ENCODE measurements around the gene SLC35A5.

SLC35A5 gene

DNA sequence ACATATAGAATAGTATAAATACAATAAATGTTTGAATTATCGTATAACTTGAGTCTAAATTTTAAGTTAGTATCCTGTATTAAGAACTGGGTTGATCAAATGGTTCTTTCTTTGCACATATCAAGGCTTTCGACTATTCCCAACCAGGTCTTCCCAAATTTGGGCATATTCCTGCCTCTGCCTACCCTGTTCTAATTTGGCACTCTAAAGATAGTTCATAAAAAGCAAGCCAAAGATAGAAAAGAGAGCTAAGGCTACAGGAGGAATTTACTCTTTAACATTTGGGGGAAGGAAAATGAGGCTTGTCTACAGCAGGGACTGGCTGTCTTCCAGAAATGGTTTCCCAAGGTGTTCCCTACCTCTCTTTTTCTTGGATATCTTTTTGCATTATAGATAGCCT is 36.1 kb downstream of the SLC35A5 start:
- no peak overlapping the region for H3K4me3 Mint-ChIP-seq
- peaks cover 32% of the 10 kb centered on the region for H3K36me3 Mint-ChIP-seq (ENCODE audit: low read depth)
- DNase-seq, result no peak
- no peak overlapping the region for H3K27ac Mint-ChIP-seq
- H3K4me1 Mint-ChIP-seq (ENCODE audit: low read depth), result peaks cover 13% of the 10 kb centered on the region
- H3K9me3 Mint-ChIP-seq, result no peaks in the 10 kb centered on the region
- no peaks in the 10 kb centered on the region for H3K27me3 Mint-ChIP-seq

DNA sequence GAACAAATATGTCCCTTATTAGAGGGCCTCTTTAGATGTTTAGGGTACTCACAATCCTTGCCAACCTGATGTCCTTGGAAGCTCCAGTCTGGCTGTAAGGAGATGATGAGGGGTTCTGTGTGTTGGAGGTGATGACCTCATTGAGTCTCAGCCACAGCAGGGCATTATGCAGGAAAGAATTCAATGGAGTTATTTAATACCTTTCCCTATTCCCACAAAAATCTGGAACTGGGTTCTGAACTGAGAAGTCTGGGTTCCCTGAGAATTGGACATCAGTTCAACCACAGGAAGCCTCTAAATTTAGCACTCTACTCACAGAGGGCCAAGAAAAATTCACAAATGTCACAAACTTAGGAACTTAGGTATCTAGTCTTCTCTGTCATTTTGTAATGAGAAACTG is 36.9 kb downstream of the SLC35A5 start:
- no peak for DNase-seq
- H3K4me3 Mint-ChIP-seq, result no peak overlapping the region
- peaks cover 14% of the 10 kb centered on the region for H3K4me1 Mint-ChIP-seq (ENCODE audit: low read depth)

DNA sequence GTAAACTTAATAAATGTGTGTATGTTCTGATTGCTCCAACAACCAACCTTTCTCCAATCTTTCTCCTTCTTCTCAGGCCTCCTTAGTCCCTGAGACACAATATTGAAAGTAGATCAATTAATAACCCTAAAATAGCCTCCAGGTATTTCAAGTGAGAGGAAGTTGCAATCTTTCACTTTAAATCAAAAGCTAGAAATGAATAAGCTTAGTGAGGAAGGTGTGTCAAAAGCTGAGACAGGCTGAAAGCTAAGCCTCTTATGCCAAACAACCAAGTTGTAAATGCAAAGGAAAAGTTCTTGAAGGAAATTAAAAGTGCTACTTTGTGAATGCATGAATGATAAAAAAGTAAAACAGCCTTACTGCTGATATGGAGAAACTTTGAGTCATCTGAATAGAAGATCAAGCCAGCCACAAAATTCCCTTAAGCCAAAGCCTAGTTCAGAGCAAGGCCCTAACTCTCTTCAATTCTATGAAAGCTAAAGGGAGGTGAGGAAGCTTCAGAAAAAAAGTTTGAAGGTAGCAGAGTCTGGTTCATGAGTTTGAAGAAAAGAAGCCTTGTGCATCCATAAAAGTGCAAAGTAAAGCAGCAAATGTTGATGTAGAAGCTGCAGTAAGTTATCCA is 40.5 kb downstream of the SLC35A5 start:
- peaks cover 24% of the 10 kb centered on the region for H3K4me1 Mint-ChIP-seq (ENCODE audit: low read depth)
- H3K36me3 Mint-ChIP-seq (ENCODE audit: low read depth), result peaks cover 7% of the 10 kb centered on the region
- no peaks in the 10 kb centered on the region for H3K27me3 Mint-ChIP-seq
- DNase-seq, result no peak
- no peaks in the 10 kb centered on the region for H3K9me3 Mint-ChIP-seq
- no peak overlapping the region for H3K4me3 Mint-ChIP-seq
- peak overlapping the region; percentile 53 for H3K27ac Mint-ChIP-seq

More for the DNA sequence above, 36.9 kb downstream of the SLC35A5 start:
- no peaks in the 10 kb centered on the region for H3K9me3 Mint-ChIP-seq
- H3K27me3 Mint-ChIP-seq, result no peaks in the 10 kb centered on the region
- no peak overlapping the region for H3K27ac Mint-ChIP-seq
- H3K36me3 Mint-ChIP-seq (ENCODE audit: low read depth), result peaks cover 26% of the 10 kb centered on the region

DNA sequence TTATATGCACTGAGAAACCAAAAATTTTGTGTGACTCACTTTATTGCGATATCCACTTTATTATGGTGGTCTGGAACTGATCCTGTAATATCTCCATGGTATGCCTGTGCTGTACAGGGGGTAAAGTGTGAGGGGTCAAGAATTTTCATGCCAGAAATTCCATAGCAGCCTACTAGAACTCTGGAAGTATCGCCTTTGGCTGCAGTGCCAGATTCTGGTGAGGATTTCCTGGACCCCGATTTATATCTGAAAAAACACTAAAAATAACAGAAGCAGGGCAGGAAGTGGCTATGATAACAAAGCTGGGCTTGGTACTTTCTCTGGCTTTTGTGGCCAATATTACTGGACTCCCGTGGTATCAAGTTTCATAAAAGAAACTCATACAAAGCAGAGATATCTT is 42.7 kb downstream of the SLC35A5 start:
- H3K36me3 Mint-ChIP-seq (ENCODE audit: low read depth), result no peaks in the 10 kb centered on the region
- H3K4me1 Mint-ChIP-seq (ENCODE audit: low read depth), result peaks cover 24% of the 10 kb centered on the region
- H3K27ac Mint-ChIP-seq, result no peak overlapping the region
- no peaks in the 10 kb centered on the region for H3K9me3 Mint-ChIP-seq
- no peak overlapping the region for H3K4me3 Mint-ChIP-seq
- no peak for DNase-seq
- peaks cover 4% of the 10 kb centered on the region for H3K27me3 Mint-ChIP-seq

DNA sequence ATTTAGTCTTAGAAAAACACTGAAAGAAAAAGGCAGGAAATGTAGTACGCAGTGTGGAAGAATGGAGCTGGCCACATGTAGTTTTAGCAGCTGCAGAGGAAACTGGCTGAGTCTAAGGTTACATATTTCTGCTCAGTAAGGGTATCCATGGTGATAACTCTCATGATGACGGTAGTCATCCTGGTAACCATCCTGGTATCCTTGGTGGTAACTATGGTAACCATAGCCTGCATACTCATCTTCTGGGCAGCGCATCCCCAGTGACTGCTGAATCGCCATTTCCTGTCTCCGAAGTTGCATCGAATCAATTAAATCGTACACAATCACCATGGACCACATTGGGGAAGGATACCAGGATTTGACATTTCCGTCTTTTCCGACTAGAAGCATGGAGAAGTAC is 43.4 kb downstream of the SLC35A5 start:
- H3K9me3 Mint-ChIP-seq, result no peaks in the 10 kb centered on the region
- H3K27ac Mint-ChIP-seq, result no peak overlapping the region
- H3K36me3 Mint-ChIP-seq (ENCODE audit: low read depth), result no peaks in the 10 kb centered on the region
- no peak overlapping the region for H3K4me3 Mint-ChIP-seq
- DNase-seq, result no peak
- H3K27me3 Mint-ChIP-seq, result peaks cover 4% of the 10 kb centered on the region
- H3K4me1 Mint-ChIP-seq (ENCODE audit: low read depth), result peaks cover 24% of the 10 kb centered on the region

DNA sequence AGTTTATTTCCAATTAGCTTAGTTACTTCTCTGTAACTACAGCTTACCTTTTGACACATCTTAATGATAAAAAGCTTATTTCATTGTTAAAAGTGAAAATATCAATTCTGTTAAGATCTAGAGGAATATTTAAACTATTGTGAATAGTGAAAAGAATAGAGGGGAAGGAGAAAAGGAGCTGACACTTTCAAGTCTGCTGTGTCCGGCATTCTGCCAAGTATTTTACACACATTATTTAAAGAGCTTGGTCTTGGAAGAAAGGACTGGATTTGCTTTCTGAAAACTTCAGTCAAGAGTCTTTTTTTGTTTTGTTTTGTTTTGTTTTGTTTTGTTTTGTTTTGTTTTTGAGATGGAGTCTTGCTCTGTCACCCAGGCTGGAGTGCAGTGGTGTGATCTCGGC is 44.3 kb downstream of the SLC35A5 start:
- Mint-ChIP-seq H3K4me3 (no peak overlapping the region), H3K27me3 (peaks cover 4% of the 10 kb centered on the region), H3K27ac (no peak overlapping the region), H3K4me1 (ENCODE audit: low read depth) (peaks cover 24% of the 10 kb centered on the region), H3K9me3 (no peaks in the 10 kb centered on the region), H3K36me3 (ENCODE audit: low read depth) (no peaks in the 10 kb centered on the region)
- DNase-seq, result no peak

DNA sequence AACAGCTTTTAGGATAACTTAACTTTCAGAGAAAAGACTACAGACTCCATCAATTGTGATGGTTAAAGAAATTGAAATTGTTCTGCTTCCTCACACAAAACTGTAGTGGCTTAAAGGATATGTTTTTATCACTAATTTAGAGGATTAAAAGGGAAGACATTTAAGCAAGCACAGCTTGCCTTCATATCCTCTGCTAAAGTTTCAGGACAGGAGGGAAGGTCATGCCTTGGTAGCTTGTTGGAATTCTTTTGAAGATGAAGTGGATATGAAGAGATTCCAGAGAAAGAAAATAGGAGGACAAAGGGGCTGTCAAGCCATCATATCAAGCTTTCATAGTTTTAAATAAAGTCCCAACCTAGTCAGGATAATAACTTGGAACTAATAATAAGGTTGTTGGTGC is 46.0 kb downstream of the SLC35A5 start:
- Mint-ChIP-seq H3K4me3 (no peak overlapping the region), H3K9me3 (no peaks in the 10 kb centered on the region), H3K4me1 (ENCODE audit: low read depth) (peaks cover 12% of the 10 kb centered on the region), H3K27ac (no peak overlapping the region), H3K36me3 (ENCODE audit: low read depth) (no peaks in the 10 kb centered on the region), H3K27me3 (peaks cover 8% of the 10 kb centered on the region)
- DNase-seq, result no peak

DNA sequence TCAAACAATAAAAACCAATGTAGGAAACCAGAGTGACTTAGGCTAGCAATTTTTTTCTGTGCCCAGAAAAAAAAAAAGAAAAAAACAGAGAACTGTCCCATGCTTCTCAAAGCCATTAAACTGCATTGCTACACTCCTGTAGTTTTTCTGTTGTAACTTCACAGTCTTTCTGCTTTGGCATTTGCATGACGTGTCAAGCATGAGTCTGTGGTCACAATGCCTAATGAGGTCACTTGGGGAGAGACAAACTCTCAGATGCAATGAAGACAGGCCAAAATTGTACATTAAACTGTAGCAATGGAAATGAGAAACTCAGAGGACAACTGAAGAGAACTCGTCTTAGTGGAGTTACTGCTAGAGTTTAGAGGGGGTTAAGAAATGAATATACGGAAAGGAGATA is 48.3 kb downstream of the SLC35A5 start:
- Mint-ChIP-seq H3K4me3 (no peak overlapping the region), H3K27ac (no peak overlapping the region), H3K36me3 (ENCODE audit: low read depth) (no peaks in the 10 kb centered on the region), H3K4me1 (ENCODE audit: low read depth) (peaks cover 5% of the 10 kb centered on the region), H3K9me3 (no peaks in the 10 kb centered on the region), H3K27me3 (peaks cover 8% of the 10 kb centered on the region)
- no peak for DNase-seq

DNA sequence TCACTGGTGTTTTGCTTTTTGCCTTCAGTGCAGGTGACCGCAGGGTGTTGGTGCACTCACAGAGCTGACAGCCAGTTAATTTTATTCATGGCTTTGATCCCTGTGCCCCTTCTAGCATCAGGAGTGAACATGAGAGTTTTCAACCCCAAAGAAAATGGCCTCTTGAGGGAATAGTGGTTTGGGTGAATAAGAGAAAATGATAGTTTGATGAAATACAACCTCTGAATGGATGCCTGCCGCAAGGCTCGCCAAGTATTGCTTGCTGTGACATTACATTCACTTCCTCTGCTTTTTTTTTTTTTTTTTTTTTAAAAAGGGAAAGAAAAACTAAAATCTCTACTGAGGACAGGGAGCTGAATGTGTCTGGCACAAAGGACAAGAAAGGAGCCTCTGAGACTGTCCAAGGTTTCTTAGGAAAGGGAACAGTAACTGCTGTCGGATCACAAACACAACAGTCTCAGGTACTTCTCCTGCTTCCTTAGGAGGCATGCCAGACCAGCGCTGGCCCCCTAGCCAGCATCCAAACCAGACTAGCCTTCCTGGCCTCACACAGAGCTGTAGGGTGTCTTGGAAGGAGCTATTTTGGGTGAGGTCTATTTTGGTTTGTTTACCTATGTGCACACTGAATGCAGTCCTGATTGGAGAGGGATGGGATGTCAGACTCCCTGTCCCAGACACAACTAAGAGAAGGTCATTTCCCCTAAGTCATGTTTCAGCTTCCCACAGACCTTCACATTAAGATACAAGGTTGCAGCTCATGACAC is 50.1 kb downstream of the SLC35A5 start:
- Mint-ChIP-seq H3K36me3 (ENCODE audit: low read depth) (no peaks in the 10 kb centered on the region), H3K27ac (no peak overlapping the region), H3K4me1 (ENCODE audit: low read depth) (no peaks in the 10 kb centered on the region), H3K9me3 (no peaks in the 10 kb centered on the region), H3K27me3 (peaks cover 8% of the 10 kb centered on the region), H3K4me3 (no peak overlapping the region)
- no peak for DNase-seq

DNA sequence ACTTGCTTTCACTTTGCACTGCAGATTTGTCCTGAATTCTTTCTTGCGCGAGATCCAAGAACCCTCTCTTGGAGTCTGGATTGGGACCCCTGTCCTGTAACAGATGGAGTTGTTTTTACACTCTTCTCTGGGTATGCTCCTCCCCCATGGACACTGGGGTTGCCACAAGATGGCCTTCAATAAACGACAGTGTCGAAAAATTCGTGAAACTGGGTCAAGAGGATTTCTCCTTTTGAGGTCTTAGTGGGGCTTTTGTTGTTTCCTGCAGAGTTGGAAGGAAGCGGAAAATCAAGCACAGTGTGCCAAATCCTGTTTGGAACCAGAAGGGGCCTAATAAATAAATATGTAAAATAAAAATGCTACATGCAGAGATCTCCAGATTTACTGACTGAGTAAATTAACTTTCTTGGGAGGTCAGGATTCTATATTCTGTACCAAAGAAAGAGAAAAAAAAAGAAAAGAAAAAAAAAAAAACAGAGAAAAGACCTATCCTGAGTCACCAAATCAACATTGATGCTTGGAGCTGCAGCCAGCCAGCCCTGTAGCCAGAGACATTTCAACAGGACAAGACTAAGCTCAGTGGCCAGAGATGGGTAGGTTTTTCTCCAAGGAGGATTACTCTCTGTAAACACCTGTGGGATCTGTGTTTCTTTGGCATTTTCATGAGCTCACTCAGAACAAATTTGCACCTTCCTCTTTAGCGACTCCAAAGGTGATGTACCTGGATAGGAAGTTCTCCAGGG is 54.3 kb downstream of the SLC35A5 start:
- Mint-ChIP-seq H3K36me3 (ENCODE audit: low read depth) (no peaks in the 10 kb centered on the region), H3K4me1 (ENCODE audit: low read depth) (no peaks in the 10 kb centered on the region), H3K27me3 (peaks cover 4% of the 10 kb centered on the region), H3K9me3 (no peaks in the 10 kb centered on the region), H3K27ac (no peak overlapping the region), H3K4me3 (no peak overlapping the region)
- no peak for DNase-seq

DNA sequence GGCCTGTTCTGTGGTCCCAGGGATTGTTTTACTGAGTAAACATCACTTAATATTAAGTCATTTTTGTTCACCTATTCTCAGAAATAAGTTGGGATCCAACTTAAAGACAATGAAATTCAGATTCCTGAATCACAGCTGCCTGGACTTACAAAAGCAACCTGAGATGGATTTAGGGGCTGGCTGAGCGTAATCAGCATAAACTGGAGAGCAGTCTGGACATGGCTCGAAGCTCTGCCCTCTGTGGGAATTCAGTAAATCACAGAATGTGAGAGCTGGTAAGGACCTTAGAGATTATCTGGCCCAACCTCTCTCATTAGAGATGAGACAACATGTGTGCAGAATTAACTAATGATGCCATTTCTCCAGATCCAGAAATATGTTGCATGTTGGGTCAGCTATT is 55.4 kb downstream of the SLC35A5 start:
- Mint-ChIP-seq H3K36me3 (ENCODE audit: low read depth) (no peaks in the 10 kb centered on the region), H3K27me3 (peaks cover 4% of the 10 kb centered on the region), H3K4me3 (no peak overlapping the region), H3K27ac (no peak overlapping the region), H3K4me1 (ENCODE audit: low read depth) (no peaks in the 10 kb centered on the region), H3K9me3 (no peaks in the 10 kb centered on the region)
- no peak for DNase-seq

DNA sequence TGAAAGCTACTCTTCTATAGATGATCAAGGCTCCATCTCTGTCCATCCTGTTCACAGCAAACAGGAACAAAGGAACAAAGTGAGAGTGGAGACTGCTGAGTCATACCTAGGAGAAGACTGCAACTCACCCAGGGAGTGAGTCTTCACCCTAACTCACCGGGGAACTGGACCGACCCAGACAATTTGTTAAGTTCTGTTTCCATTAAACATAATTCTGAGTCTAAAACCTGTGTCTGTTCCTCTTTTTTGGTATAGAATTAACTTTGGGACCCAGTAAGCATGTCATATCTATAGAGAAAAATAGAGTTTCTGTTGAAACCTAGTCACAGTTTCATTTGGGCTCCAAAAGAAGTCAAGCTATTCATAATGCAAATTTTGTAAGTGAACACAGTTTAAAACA is 57.5 kb downstream of the SLC35A5 start:
- no peak for DNase-seq
- H3K27ac Mint-ChIP-seq, result no peak overlapping the region
- no peaks in the 10 kb centered on the region for H3K4me1 Mint-ChIP-seq (ENCODE audit: low read depth)
- no peaks in the 10 kb centered on the region for H3K36me3 Mint-ChIP-seq (ENCODE audit: low read depth)
- peaks cover 12% of the 10 kb centered on the region for H3K27me3 Mint-ChIP-seq
- H3K9me3 Mint-ChIP-seq, result no peaks in the 10 kb centered on the region
- H3K4me3 Mint-ChIP-seq, result no peak overlapping the region

DNA sequence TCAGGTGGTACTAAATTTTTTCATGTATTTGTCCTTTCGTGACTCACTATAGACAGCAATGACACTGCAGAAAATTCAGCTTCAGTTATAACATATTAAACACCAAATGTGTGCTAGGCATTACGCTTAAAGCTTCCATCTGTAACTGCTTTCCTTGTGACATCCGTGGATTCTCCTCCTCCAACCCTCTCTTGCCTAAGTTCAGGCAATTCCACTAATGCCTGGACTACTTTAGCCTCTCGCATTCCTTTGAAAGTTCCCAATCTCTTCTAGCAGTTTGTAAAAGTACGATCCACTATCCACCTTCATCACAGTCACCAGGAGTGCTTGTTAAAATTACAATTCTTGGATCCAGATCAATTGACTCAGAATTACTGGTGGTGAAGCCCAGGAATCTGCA is 61.4 kb downstream of the SLC35A5 start:
- no peak overlapping the region for H3K27ac Mint-ChIP-seq
- H3K4me1 Mint-ChIP-seq (ENCODE audit: low read depth), result no peaks in the 10 kb centered on the region

DNA sequence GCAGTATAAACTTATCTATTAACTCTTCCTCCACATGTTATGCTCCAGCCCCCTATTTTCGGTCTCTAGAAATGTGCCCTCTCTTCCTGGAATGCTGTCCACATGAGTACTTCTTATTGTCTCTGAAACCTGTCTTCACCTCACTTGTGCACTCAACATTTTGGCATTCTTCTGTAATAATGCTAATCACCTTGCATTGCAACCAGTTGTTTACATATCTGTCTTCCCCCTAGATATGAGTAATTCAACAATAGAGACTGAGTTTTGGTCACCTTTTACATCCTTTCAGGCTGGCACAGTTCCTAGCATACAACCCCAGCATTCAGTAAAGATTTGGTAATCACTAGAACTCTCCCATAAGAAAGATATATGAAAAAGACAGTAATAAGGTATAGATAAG is 61.9 kb downstream of the SLC35A5 start:
- peaks cover 14% of the 10 kb centered on the region for H3K27me3 Mint-ChIP-seq
- H3K27ac Mint-ChIP-seq, result no peak overlapping the region
- no peaks in the 10 kb centered on the region for H3K36me3 Mint-ChIP-seq (ENCODE audit: low read depth)
- no peak for DNase-seq
- H3K9me3 Mint-ChIP-seq, result no peaks in the 10 kb centered on the region
- no peak overlapping the region for H3K4me3 Mint-ChIP-seq
- H3K4me1 Mint-ChIP-seq (ENCODE audit: low read depth), result no peaks in the 10 kb centered on the region

More for the DNA sequence above, 61.4 kb downstream of the SLC35A5 start:
- Mint-ChIP-seq H3K36me3 (ENCODE audit: low read depth) (no peaks in the 10 kb centered on the region), H3K4me3 (no peak overlapping the region), H3K27me3 (peaks cover 14% of the 10 kb centered on the region), H3K9me3 (no peaks in the 10 kb centered on the region)
- DNase-seq, result no peak

DNA sequence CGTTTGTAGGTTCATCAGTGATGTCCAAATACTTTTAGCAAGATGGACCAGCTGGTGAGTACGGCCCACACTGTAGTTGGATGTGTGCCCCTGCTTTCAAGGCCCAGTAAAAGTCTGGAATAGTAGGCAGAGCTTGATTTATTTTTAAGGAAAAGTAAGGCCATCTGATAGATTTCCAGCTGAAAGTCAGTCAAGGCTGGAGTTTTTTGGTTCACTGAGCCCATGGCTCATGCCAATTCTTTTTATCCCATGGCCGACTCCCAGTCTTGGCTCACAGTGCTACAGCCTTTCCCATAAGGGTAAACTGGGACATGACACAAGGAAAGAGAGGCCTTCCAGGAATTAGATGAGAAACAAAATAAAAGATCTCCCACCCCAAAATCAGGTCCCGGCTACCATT is 65.6 kb downstream of the SLC35A5 start:
- H3K27ac Mint-ChIP-seq, result no peak overlapping the region
- no peak overlapping the region for H3K4me3 Mint-ChIP-seq
- H3K27me3 Mint-ChIP-seq, result peaks cover 12% of the 10 kb centered on the region
- no peaks in the 10 kb centered on the region for H3K9me3 Mint-ChIP-seq
- no peak for DNase-seq
- no peaks in the 10 kb centered on the region for H3K36me3 Mint-ChIP-seq (ENCODE audit: low read depth)
- H3K4me1 Mint-ChIP-seq (ENCODE audit: low read depth), result peaks cover 6% of the 10 kb centered on the region

Data from activated T-cell treated with anti-CD3 and anti-CD28 coated beads, Interleukin-2, amount 50 U/mL, for 24 hours (primary cell).